Dermis lymphatic vessel endothelial cell (primary cell): ENCODE results near the gene OPN1SW. TPM values are rescaled to one million over a fixed set of nuclear protein-coding genes. Genes with fewer than 3 reads are reported as not detected.

Experiments
- total RNA-seq: library from RNA; depleted of rRNA; stranded (reverse); fragments of >200 nt; gene quantifications from 2 replicates; pipeline ENCODE4 v1.2.1, GENCODE V29; 2014

The OPN1SW gene, protein sequence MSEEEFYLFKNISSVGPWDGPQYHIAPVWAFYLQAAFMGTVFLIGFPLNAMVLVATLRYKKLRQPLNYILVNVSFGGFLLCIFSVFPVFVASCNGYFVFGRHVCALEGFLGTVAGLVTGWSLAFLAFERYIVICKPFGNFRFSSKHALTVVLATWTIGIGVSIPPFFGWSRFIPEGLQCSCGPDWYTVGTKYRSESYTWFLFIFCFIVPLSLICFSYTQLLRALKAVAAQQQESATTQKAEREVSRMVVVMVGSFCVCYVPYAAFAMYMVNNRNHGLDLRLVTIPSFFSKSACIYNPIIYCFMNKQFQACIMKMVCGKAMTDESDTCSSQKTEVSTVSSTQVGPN
- total RNA-seq: not detected in 2 replicates

DNA sequence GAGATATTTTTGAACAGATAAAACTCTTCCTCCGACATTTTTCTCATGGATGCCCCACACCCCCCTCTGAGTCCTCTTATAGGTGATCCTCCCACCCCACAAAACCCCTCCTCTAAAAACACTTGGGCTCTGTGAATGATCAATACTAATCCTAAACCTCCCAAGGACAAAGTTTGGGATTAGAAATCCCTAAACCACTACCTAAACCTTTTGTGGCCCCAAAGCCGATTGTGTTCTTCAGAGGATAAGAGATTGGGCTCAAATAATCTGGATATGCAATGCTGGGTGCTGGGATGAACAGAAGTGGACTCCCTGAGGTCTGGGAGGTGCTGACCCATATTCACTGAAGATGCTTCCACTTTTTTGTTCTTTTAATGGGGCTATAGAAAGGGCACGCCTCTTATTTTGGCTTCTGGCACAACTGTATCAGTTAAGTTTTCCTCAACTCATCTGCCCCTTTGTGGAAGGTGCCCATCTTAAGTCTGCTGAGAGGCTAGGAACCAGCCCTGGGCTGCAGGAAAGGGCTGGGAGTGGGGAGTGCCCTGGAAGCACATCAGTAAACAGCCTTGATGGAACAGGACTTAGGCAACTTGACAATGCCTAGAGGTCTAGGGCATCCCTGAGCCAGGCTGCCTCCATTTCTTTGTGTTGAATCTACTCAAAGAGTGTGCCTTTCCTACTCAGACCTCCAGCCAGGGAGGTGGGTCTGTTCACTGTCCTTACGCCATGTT is at the start of gene OPN1SW:
Gene OPN1SW, minus strand, starts transcription at position 51 of the 731 bp plus-strand sequence. Its CDS starts 13 bp downstream, at position 38.

DNA sequence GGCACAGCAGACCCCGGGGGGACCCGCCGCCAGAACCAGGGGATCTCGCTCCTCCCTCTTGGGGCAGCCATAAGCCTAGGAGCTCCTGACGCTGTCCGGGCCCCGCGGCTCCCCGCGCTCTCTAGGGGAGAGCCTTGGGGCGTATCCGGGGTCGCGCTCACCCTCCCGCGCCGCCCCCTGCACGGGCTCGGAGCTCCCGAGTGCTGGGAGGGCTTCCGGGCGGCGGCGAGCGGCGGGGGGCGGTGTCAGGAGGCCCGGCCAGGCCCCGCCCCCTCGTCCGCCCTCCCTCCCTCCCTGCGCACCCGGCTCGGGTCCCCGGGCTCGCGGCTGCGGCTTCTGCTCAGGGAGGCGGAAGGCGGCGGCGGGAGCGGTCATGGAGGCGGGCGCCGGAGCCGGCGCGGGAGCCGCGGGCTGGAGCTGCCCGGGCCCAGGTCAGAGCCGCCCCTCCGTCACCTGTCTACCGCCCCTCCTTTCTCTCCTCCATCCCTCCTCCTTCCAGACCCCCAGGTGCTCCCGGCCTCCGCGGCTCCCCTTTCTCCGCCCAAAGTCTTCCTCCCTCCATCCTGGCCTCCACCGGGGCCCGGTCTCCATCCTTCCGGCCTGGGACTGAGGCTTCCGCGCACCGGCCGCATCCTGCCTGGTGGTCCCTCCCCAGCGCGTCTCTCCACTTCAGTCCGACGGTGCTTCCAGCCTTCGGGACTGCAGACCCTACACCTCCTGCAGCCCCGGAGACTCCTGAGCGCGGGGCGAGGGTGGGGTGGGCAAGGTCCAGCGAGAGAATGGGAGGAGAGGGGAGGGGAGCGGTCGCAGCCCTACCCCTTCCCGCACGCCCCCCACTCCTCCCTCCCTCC is 15.8 kb upstream of the OPN1SW start, which contains the start of gene CCDC136:
Gene CCDC136, plus strand, starts transcription at position 848 of the 851 bp plus-strand sequence. CDS start 444 bp downstream, outside the sequence.

DNA sequence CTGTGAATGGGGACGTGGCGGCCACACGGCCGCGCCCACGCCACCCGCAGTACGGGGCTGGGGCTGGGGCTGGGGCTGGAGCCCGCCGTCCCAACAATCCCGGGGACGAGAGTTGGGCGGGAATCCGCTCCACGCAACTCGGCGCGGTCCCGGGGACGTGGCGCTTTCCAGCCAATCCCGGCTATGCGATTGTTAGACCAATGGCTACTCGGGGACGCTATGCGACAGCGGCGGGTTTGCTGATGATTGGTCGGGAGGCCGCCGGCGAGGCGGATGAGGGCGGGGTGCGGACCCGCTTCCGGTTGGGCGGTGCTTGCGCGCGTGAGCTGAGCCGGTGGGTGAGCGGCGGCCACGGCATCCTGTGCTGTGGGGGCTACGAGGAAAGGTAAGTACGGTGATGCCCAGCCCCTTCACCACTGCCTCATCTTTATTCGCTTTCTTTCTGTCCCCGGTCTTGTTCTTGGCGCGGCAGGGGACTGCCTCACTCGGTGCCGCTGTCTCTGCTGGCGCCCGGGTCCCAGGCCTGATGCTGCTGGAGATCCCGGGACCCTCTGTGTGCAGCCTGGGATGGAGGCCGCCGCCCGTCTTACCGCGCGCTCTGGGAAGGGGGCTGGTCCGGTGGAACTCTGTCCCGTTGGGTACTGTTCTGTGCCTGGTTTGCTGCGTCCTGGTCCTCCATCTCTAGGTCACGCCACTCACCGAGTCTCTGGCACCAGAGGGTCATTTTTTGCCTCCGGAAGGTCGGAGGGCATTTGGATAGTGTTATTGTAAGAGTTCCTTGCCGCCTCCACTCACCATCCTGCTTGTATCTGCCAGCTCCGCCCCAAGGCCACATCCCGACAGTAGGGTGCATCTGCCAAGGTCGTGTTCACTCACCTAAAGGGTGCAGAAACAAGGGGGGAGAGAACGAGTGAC is 36.3 kb downstream of the OPN1SW start, which contains the start of gene CALU:
Gene CALU, plus strand, starts transcription at position 312 of the 915 bp plus-strand sequence. CDS start 9,225 bp downstream, outside the sequence.

Other genes with a start within 250 kb of the OPN1SW start
- 0.09 and 0.33 TPM in 2 replicates for gene GARIN1A, start 103.5 kb downstream of the OPN1SW start, total RNA-seq
- gene CALU, start 36.4 kb downstream of the OPN1SW start, total RNA-seq: 266 and 321 TPM in 2 replicates
- gene CCDC136, start 16.2 kb upstream of the OPN1SW start, total RNA-seq: 0.33 and 1.6 TPM in 2 replicates
- 98.2 and 119 TPM in 2 replicates for gene FLNC, start 54.6 kb upstream of the OPN1SW start, total RNA-seq
- gene ATP6V1F, start 87.1 kb upstream of the OPN1SW start, total RNA-seq: 66.6 and 88.1 TPM in 2 replicates
- not detected in 2 replicates for gene KCP, start 134.9 kb upstream of the OPN1SW start, total RNA-seq
- under 0.01 and 0.09 TPM in 2 replicates for gene IRF5, start 162.1 kb upstream of the OPN1SW start, total RNA-seq